ENCODE measurements around the gene KRTAP2-3.
"Not testable (repeated sequence)": the region's sequence is repeated elsewhere in the genome, so short reads cannot be mapped to it uniquely, and the experiment has no call there.

Gene KRTAP2-3, protein sequence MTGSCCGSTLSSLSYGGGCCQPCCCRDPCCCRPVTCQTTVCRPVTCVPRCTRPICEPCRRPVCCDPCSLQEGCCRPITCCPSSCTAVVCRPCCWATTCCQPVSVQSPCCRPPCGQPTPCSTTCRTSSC

DNA sequence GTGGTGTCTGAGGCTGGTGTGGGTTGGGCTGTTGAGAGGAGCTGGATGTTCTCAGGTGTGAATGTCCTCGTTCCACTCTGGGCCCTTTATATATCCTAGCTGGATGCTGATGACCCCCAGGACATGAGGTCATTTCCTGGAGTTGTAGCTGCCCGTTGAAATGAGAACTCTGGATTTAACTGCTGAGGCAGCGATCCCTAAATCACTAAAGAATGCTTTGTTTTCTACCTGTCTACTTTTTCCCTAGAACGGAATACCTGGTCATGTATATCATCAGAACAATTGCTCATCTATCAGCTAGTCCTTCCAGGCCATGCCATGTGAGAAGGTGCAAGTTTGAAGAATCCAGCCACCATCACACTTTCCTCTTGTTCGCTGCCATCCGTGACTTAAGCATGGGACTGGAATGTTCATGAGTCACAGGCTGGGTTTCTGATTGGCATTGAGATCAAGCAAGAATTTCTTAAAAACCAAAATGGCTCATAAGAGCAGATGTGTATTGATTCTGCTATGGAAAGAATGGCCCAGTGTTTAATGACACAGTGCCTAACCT is at the start of gene KRTAP2-3:
Gene KRTAP2-3 (minus strand): TSS at position 63 of the 553 bp plus-strand sequence. CDS start 64 bp downstream, outside the sequence.
- peak; percentile 90 for FAIRE-seq
- no peak for TF ChIP-seq POLR2A (IDR thresholded peaks at IDR 0.05; ENCODE audit: low read depth, low read length)
- peak; percentile 45 for DNase-seq (ENCODE audit: insufficient read length, low spot score)

DNA sequence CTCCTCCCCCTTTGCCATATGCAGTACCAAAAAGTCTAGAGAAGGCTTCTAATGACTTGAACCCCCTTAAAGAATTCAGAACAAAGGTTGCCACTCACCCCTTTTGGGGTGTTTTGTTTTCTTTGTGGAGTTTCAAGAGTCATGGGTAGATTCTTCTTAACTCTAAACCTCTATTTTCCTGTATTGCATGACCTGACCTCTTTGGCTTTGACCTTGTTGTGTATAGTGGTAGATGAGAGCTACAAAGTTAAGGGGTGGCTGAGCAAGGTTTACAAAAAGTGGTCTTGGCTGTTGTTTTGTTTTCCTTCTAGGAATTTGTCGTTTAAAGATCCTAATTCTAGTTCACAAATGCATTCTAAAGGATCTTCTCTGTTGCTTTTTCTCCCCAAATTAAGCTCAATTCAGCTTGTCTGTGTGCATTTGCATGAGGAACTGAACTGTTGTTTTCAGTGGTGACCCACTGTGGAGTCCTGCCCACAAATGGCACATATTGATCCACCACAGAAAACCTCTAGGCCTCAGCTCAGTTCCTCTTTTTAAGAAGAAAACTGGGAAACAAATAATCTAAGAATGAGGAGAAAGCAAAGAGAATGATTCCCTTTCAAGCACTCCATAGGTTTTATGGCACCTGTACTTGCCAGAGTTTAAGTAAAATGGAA is 48.9 kb upstream of the KRTAP2-3 start:
- not testable (repeated sequence) for DNase-seq (ENCODE audit: insufficient read length, low spot score); FAIRE-seq

DNA sequence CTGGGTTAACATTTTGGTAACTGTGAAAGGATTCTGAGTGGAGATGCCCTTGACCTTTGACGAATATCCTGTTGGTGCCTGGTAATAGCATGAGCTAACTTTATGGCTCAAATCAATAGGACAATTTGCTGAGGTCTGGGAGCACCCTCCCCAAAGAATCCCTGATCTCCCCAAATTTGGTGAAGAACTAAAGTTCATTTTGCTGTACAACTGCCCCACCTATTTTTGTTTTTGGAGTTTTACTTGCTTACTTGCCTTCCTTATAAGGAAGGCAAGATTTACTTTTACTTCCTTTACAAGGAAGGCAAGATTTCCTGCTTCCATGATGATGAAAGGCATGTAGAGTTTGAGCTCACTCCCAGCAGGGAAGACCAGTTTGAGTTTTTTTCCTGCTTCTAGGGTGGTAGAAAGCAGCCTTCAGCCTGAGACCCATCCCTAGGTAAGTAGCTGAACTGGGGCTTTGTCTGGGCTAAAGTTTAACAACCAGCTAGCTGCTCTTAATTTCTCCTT is 48.1 kb upstream of the KRTAP2-3 start:
- no peak for DNase-seq (ENCODE audit: insufficient read length, low spot score)
- no peak for FAIRE-seq
- TF ChIP-seq POLR2A (IDR thresholded peaks at IDR 0.05; ENCODE audit: low read depth, low read length), result no peak

DNA sequence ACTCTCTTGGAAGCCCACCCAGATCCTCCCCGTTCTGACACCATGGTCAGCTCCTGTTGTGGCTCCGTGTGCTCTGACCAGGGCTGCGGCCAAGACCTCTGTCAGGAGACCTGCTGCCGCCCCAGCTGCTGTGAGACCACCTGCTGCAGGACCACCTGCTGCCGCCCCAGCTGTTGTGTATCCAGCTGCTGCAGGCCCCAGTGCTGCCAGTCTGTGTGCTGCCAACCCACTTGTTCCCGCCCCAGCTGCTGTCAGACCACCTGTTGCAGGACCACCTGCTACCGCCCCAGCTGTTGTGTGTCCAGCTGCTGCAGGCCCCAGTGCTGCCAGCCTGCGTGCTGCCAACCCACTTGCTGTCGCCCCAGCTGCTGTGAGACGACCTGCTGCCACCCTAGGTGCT is 45.4 kb upstream of the KRTAP2-3 start, which contains the start of gene KRTAP4-9:
Gene KRTAP4-9 (plus strand): TSS at position 43 of the 400 bp plus-strand sequence. CDS start 0 bp downstream, at position 43.
- not testable (repeated sequence) for FAIRE-seq; DNase-seq (ENCODE audit: insufficient read length, low spot score)

DNA sequence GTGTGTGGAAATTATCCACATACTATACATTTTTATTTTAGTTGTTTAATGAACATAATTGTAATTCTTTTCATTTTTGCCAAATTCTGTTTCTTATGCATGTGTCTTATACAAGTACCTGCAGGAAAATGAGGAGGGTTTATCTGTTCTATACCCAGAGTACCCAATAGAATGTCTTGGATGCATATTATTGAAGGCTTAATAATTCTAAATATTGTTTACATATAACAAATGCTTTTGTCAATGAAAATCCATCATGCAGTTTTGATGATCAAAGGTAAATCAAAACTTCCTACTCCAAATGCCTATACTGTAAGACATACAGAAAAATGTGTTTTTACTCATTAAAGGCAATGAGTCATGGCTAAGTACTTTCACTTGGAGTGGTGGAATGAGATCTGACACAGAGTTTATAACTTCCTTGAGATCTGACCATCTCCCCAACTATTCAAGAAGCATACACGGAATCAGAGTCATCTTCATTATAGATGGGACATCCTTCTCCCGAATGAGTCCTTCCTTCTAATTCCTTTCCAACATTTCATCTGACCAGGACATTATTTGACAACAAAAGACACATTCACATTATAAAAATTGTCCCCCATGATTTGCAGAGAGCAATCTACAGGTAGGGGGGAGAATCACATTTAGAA is 44.6 kb upstream of the KRTAP2-3 start:
- peak; percentile 95 for FAIRE-seq
- not testable (repeated sequence) for DNase-seq (ENCODE audit: insufficient read length, low spot score)

DNA sequence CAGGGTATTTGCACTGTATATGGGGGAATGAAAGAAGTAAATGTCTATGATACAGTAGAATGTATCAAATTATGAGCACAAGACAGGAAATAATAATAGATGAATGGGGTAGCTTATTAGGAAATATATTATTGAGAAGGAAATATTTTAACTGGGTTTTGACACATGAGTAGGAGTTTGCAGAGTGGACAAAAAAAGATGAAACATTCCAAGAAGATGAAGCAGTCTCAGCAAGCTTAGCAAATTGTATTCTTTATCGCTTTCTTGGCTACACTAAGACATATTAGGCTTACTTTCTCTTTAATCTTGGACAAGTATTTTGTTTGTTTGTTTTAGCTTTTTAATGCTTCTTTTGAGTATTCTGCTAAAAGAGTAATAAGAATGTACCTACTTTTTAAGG is 44.0 kb upstream of the KRTAP2-3 start:
- TF ChIP-seq POLR2A (IDR thresholded peaks at IDR 0.05; ENCODE audit: low read depth, low read length), result no peak
- FAIRE-seq (no peak), DNase-seq (ENCODE audit: insufficient read length, low spot score) (no peak)

DNA sequence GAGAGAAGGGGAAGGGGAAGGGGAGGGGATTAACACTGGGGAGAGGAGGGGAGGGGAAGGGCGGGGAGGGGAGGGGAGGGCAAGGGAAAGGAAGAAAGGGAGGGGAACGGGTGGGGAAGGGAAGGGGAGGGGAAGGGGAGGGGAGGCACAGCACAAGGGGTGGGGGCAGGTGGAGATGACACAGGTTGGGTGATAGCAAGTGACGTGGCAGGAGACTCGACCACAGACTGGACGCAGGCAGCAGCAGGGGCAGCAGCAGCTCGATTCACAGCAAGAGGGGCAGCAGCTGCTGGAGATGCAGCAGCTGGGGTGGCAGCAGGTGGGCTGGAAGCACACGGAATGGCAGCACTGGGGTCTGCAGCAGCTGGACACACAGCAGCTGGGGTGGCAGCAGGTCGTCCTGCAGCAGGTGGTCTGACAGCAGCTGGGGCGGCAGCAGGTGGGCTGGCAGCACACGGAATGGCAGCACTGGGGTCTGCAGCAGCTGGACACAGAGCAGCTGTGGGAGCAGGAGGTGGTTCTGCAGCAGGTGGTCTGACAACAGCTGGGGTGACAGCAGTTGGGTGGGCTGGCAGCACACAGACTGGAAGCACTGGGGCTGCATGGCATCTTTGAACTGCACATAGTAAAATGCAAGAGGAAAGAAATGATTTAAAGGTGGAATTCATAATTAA is 41.8 kb upstream of the KRTAP2-3 start, which contains the start of gene KRTAP4-16:
Gene KRTAP4-16 (minus strand): TSS at position 624 of the 674 bp plus-strand sequence. CDS start 0 bp downstream, at position 624.
- TF ChIP-seq POLR2A (IDR thresholded peaks at IDR 0.05; ENCODE audit: low read depth, low read length), result no peak
- no peak for FAIRE-seq
- no peak for DNase-seq (ENCODE audit: insufficient read length, low spot score)

DNA sequence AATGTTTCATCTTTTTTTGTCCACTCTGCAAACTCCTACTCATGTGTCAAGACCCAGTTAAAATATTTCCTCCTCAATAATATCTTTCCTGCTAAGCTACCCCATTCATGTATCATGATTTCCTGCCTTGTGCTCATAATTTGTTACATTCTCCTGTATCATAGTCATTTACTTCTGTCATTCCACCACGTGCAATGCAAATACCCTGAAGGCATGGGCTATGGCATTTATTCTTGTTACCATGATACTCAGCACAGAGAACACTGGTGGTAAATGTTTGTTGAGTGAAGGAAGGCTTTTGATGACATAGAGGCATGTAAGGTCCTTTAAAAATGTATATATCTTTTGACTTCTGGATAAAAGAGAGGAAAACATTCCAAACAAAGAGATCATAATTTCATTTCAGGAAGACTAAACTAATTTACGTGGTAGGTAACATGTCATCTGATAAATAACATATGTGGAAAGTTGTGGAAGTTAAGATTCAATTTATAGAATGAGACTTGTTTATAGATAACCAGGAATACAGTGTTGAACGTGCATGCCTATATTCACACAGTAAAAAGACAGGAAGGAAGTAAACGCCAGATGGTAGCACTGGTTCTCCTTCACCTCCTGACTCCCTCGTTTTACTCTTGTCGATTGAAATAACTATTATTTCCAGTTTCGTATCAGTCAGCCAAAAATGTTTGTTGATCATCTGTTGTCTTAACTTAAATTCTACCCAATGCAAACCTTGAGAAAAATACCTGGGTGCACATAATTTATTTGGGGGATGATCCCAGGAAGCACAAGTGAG is 40.0 kb upstream of the KRTAP2-3 start:
- FAIRE-seq (peak; percentile 67), DNase-seq (ENCODE audit: insufficient read length, low spot score) (peak; percentile 5)

DNA sequence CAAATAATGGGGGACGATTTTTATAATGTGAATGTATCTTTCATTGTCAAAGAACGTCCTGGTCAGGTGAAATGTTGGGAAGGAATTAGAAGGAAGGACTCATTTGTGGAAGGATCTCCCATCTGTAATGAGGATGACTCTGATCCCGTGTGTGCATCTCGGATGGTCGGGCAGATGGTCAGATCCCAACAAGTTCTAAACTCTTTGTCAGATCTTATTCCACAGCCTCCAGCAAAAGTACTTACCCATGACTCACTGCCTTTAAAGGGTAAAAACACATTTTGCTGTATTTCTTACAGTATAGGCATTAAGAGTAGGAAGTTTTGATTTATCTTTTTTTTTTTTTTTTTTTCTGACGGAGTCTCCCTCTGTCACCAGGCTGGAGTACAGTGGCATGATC is 38.6 kb upstream of the KRTAP2-3 start:
- TF ChIP-seq POLR2A (IDR thresholded peaks at IDR 0.05; ENCODE audit: low read depth, low read length), result no peak
- FAIRE-seq (no peak), DNase-seq (ENCODE audit: insufficient read length, low spot score) (no peak)

DNA sequence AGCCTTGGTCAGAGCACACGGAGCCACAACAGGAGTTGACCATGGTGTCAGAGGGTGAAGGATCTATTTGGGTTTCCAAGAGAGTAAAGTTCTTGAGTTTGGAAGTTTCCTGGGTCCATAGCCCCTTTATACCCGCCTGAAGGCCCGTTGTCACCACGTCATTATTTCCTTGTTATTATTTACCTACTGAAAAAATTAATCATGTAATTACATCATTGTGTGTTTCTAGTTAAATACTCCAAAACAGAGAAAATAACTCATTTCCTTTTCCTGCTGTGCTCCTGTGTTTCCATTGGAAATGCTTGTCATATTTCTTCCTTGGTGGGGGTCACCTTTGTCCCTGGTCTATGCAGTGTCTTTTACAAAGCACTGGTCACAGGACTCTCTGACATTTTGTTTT is 38.1 kb upstream of the KRTAP2-3 start, which contains the start of gene KRTAP4-8:
Gene KRTAP4-8 (minus strand): TSS at position 101 of the 400 bp plus-strand sequence. CDS start 58 bp downstream, at position 43.
- DNase-seq (ENCODE audit: insufficient read length, low spot score) (no peak), FAIRE-seq (no peak)
- TF ChIP-seq POLR2A (IDR thresholded peaks at IDR 0.05; ENCODE audit: low read depth, low read length), result no peak

DNA sequence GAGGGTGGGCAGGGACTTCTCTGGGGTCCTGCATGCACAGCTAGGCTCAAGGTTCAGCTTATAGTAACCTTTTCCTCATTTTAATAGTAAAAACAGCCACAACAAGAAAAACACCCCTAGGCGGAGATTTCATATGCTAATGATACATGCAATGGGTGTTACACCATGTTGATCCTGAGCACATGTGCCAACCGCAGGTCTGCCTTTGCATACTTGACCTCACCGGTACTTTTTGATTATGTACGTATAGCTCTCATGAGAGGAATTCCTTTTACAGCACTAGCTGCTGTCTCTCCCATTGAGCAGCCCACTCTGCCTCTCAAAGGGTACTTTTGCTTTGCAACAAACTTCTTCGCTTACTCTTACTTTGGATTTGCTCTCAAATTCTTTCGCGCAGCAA is 36.1 kb upstream of the KRTAP2-3 start:
- no peak for TF ChIP-seq POLR2A (IDR thresholded peaks at IDR 0.05; ENCODE audit: low read depth, low read length)
- FAIRE-seq, result no peak
- DNase-seq (ENCODE audit: insufficient read length, low spot score), result no peak

DNA sequence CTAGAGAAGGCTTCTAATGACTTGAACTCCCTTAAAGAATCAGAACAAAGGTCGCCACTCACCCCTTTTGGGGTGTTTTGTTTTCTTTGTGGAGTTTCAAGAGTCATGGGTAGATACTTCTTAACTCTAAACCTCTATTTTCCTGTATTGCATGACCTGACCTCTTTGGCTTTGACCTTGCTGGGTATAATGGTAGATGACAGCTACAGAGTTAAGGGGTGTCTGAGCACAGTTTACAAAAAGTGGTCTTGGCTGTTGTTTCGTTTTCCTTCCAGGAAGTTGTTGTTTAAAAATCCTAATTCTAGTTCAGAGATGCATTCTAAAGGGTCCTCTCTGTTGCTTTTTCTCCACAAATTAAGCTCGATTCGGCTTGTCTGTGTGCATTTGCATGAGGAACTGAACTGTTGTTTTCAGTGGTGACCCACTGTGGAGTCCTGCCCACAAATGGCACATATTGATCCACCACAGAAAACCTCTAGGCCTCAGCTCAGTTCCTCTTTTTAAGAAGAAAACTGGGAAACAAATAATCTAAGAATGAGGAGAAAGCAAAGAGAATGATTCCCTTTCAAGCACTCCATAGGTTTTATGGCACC is 28.9 kb upstream of the KRTAP2-3 start:
- not testable (repeated sequence) for FAIRE-seq; DNase-seq (ENCODE audit: insufficient read length, low spot score)

DNA sequence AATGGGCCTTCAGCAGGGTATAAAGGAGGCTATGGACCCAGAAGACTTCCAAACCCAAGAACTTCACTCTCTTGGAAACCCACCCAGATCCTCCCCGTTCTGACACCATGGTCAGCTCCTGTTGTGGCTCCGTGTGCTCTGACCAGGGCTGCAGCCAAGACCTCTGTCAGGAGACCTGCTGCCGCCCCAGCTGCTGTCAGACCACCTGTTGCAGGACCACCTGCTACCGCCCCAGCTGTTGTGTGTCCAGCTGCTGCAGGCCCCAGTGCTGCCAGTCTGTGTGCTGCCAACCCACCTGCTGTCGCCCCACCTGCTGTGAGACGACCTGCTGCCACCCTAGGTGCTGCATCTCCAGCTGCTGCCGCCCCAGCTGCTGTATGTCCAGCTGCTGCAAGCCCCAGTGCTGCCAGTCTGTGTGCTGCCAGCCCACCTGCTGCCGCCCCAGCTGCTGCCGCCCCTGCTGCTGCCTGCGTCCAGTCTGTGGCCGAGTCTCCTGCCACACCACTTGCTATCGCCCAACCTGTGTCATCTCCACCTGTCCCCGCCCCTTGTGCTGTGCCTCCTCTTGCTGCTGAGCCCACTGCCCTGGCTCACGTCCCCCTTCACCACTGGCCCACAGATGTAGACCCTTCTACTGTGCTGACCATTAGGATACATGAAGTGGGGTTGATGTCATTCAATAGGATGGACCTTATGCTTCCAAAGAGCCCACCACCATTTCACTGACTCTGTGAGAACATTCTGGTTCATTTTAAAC is 24.4 kb upstream of the KRTAP2-3 start, which contains the start of gene KRTAP4-7:
Gene KRTAP4-7 (plus strand): TSS at position 51 of the 757 bp plus-strand sequence. CDS start 57 bp downstream, at position 108.
- not testable (repeated sequence) for FAIRE-seq; DNase-seq (ENCODE audit: insufficient read length, low spot score)

DNA sequence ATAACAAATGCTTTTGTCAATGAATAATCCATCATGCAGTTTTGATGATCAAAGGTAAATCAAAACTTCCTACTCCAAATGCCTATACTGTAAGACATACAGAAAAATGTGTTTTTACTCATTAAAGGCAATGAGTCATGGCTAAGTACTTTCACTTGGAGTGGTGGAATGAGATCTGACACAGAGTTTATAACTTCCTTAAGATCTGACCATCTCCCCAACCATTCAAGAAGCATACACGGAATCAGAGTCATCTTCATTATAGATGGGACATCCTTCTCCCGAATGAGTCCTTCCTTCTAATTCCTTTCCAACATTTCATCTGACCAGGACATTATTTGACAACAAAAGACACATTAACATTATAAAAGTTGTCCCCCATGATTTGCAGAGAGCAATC is 23.5 kb upstream of the KRTAP2-3 start:
- DNase-seq (ENCODE audit: insufficient read length, low spot score), result not testable (repeated sequence)
- peak; percentile 99 for FAIRE-seq

Measured in H54 (cell line).